SH-SY5Y (cell line): ENCODE results near the gene AASDHPPT.

ENCODE experiments used
- GATA2 ChIP-seq: IDR thresholded peaks from 2 replicates; pipeline ENCODE4 v1.6.1; 2011; ENCODE audit warnings: mild to moderate bottlenecking, low read depth, low read length
- GATA3 ChIP-seq: IDR thresholded peaks from 2 replicates; pipeline ENCODE4 v1.6.1; 2011; ENCODE audit warnings: low read depth, mild to moderate bottlenecking, low read length, moderate library complexity

AASDHPPT gene

GRCh38 chr11:106063009-106063408 is 14.5 kb upstream of the AASDHPPT start:
- TF ChIP-seq GATA2 (no peak), GATA3 (no peak)

DNA sequence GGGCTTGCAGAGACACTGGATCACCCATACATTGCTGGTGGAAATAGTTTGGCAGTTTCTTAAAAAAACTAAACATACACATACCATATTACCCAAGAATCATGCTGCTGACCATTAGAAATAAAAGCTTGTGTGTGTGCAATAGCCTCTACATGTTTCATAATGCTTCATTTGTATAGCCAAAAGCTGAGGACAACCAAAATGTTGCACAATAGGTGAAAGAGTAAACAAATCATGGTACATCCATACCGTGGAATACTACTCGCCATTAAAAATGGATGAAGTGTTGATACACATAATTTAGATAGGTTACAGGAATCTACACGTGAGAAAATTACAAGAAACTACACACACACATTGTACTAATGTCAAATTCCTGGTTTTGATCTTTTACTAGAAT is 6.9 kb upstream of the AASDHPPT start:
- TF ChIP-seq GATA2 (no peak), GATA3 (no peak)

GRCh38 chr11:106072804-106073203 is 4.7 kb upstream of the AASDHPPT start:
- TF ChIP-seq GATA3 (no peak), GATA2 (no peak)

DNA sequence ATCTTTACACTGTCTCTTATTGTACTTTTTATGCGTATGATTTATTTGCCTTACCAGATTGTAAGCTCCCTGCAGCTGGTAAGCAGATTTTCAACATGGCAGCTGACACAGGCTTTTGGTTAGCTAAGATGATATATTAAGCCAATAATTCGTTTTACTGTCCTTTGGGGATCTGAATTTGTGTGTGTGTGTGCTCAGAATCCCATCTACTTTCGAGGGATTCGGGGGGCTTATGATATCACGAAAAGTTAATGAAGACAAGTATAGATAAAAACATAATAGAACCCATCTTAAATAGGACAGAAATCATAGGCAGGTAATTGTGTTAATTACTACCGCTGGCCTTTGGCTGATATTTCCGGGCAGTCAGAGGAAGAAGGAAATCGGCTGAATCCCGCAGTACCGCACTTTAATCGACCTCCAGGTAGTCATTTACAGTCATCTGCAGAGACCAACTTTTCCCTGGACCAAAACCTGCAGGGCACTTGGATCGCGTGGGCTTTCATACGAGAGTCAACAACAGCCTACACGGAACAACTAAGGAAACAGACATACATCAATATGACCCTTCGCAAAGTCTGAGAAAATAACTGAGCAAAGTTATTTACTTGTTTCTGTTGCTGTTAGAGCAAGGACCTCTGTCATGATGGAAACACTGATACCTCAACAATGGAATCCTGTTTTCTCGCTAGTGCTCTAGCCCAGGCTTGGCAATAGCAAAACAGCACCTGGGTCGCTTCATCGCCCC is 1.1 kb upstream of the AASDHPPT start:
- TF ChIP-seq GATA3 (no peak), GATA2 (no peak)

- no peak for TF ChIP-seq GATA3
- TF ChIP-seq GATA2 = 0 out of 2 replicates have a peak, but pooled peaks have one; percentile 9
Measured at GRCh38 chr11:106076919-106077608, 398 bp upstream of the AASDHPPT start, which contains the start of gene KBTBD3. TSS of gene KBTBD3 (minus strand) at chr11:106077347. CDS start at chr11:106059097, 18,250 bp downstream.

DNA sequence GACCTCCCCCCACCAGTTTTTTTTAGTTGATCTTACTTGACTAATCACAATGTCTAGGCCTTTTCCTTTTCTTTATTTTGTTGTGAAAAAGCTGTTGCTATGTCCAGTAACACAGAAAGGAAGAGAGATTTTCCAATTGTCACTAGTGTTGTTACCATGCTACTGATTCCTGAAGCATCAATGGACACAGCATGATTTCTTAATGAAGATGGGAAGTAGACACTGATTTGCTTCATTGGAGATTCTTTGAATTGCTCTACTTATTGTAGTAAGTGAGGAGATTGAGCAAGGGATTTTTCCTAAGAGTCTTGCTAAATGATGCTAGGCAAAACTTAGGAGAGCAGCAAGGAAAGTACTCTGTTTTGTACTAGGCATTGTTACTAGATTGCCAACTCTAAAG is 4.6 kb downstream of the AASDHPPT start:
- TF ChIP-seq GATA2 (no peak), GATA3 (no peak)

- TF ChIP-seq GATA3 (no peak), GATA2 (no peak)
Measured at GRCh38 chr11:106086135-106086534, 8.7 kb downstream of the AASDHPPT start.

DNA sequence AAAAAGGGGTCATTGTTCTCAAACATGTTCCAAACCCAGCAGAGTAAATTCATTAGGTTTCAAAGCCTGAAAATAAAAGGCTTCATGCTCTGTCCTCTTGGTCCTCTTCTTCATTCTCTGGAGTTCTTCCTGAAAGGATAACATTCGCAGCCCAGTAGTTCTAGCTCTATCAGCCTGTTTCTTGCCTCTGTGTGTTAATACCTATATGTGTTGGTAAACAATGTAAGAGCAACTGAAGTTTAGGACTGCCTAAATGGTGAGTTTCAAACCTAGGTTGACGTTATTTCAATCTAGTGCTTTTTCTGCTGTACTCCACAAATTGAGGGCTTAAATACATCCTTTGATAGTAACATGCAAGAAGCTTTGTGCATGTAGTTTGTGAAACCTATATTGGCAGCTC is 9.4 kb downstream of the AASDHPPT start:
- TF ChIP-seq GATA2 (no peak), GATA3 (no peak)

- TF ChIP-seq GATA3 (no peak), GATA2 (no peak)
Measured at GRCh38 chr11:106087815-106088435, 10.5 kb downstream of the AASDHPPT start.

GRCh38 chr11:106088896-106089295 is 11.4 kb downstream of the AASDHPPT start:
- TF ChIP-seq GATA2 (no peak), GATA3 (no peak)

GRCh38 chr11:106091480-106092123 is 14.1 kb downstream of the AASDHPPT start:
- no peak for TF ChIP-seq GATA2
- TF ChIP-seq GATA3 = no peak

DNA sequence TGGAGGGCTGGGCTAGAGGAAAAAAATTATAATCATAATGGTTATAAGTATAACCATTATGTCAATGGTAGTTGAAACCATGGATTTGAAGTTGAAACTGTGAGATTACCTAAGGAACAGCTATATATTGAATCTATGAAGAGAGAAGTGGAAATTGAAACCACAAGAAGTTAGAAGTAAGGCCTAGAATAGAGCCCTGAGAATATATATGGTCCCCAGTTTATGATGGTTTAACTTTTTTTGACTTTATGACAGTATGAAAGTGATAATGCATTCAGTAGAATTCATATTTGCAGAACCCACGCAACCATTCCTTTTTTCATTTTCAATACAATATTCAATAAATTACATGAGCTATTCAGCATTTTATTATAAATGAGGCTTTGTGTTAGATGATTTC is 15.0 kb downstream of the AASDHPPT start:
- TF ChIP-seq GATA2 (no peak), GATA3 (no peak)

DNA sequence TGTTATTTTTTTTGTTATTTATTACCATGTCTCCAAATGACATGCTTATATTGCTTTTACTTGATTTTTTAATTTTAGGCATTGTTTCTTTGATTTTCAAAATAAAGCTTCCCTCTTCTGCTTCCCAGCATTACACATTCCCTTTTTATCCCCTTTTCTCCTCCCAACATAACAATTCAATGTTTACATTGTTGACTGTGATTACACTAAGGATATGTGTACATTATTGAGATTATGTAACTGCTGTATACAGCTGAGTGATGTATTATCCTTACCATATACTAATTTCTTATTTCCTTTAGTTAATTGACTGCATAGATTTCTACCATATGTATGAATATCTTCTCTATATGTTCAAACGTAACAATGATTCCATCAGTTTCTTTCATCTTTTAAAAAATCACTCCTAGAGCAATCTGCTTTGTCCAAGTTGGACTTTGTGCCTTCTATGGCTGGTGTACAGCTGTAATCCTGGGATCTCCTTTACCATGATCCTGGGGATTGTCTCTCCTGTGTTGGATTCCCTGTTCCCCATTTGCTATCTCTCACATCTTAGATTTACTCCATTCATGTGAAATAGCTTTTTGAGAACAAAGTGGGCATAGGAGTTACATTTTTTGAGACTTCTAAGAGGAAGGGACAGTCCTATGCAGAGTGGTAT is 21.6 kb downstream of the AASDHPPT start:
- TF ChIP-seq GATA3 = no peak
- no peak for TF ChIP-seq GATA2

GRCh38 chr11:106101370-106101769 is 23.9 kb downstream of the AASDHPPT start:
- TF ChIP-seq GATA3 (no peak), GATA2 (no peak)

GRCh38 chr11:106101819-106102218 is 24.4 kb downstream of the AASDHPPT start:
- TF ChIP-seq GATA2 (no peak), GATA3 (no peak)

DNA sequence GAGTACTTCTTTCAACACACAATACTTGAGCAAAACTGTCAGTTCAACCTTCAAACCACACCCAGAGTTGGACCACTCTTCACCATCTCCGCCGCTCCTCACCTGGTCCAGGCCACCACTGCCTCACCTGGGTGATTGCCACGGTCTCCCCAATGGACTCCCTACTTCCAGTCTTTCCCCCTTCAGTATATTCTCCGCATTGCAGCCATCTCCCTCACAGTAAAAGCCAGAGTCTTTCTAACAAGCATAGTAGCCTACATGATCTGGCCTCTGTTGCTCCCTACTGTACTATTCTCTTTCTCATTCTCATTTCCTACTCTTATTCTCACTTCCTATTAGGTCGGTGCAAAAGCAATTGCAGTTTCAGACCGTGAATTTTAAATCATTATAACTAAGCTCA is 28.5 kb downstream of the AASDHPPT start:
- no peak for TF ChIP-seq GATA3
- no peak for TF ChIP-seq GATA2
